Prostate gland (tissue), 2 donors: Measurements from ENCODE around the gene BAIAP3. TPM values are rescaled to one million over a fixed set of nuclear protein-coding genes. Genes with fewer than 3 reads are reported as not detected.

Source experiments
- DNase-seq: peaks from one replicate; pipeline ENCODE4 v3.0.0-alpha.2; 2019; ENCODE audit warnings: low spot score
- H3K27ac ChIP-seq, 2 donors: fragments of 200-600 bp; sonication (generic); 2 replicates each; pipeline ENCODE4 v1.5.1; 2017 to 2019
- H3K27me3 ChIP-seq: fragments of 200-600 bp; sonication (generic); replicated peaks from 2 replicates; pipeline ENCODE4 v1.5.1; 2019; ENCODE audit not compliant: insufficient read depth
- H3K36me3 ChIP-seq, 2 donors: fragments of 200-600 bp; sonication (generic); 1 replicate in 1 of 2; 2 replicates in 1 of 2; pipeline versions ENCODE4 v1.5.1 to v1.8.1; 2017 to 2019
- H3K4me1 ChIP-seq: fragments of 200-600 bp; sonication (generic); replicated peaks from 2 replicates; pipeline ENCODE4 v1.5.1; 2019
- H3K4me3 ChIP-seq, 2 donors: fragments of 200-600 bp; sonication (generic); 2 replicates each; pipeline ENCODE4 v1.5.1; 2017 to 2019
- H3K9me3 ChIP-seq: fragments of 200-600 bp; sonication (generic); 2 replicates; pipeline ENCODE4 v1.5.1; 2017
- POLR2A ChIP-seq: fragments of 450-650 bp; IDR thresholded peaks from one replicate; pipeline ENCODE4 v1.6.1; 2016; ENCODE audit warnings: antibody characterized with exemption, mild to moderate bottlenecking
- POLR2AphosphoS5 ChIP-seq: sonication (generic); formaldehyde crosslinking; IDR thresholded peaks from one replicate; pipeline ENCODE4 v1.6.1; 2017; ENCODE audit warnings: antibody characterized with exemption
- WGBS: methylation state at CpG from one replicate; pipeline ENCODE4 v1.1.5; 2018; 5-methylcytosine and 5-hydroxymethylcytosine counted together
- intact Hi-C: fragments of 100-400 bp; cut with DNase I; formaldehyde crosslinking; loops from one replicate; pipeline ENCODE4 v1.14.2; 2022
- total RNA-seq, 2 donors: library from RNA; depleted of rRNA; stranded (reverse); fragments of >200 nt; gene quantifications; one replicate each; pipeline ENCODE4 v1.1.0, GENCODE V29; 2016
- TF ChIP-seq, protein P1 (sequence below), 4 experiments: fragments of 200-600 bp in 2 of 4; fragments of 450-650 bp in 2 of 4; sonication (generic) in 2 of 4; IDR thresholded peaks; 1 replicate in 3 of 4; 2 replicates in 1 of 4; pipeline ENCODE4 v1.5.1; 2016 to 2019; ENCODE audit warnings: antibody characterized with exemption in 4 of 4, mild to moderate bottlenecking in 2 of 4, moderate library complexity in 2 of 4

The BAIAP3 gene
- total RNA-seq, 2 donors from 2014 or later, result 12.1 to 41.6 TPM

- Histone ChIP-seq H3K9me3 (no peaks in the 10 kb centered on the region), H3K4me3 (peak overlapping the region in 1 of 2 donors; percentile 49), H3K36me3 (no peaks in the 10 kb centered on the region), H3K27me3 (no peaks in the 10 kb centered on the region), H3K27ac (no peak overlapping the region), H3K4me1 (peaks cover 19% of the 10 kb centered on the region)
- no peak for DNase-seq
- 56% methylated on average over 9 of the region's 9 CpGs for WGBS
- no peak for TF ChIP-seq POLR2AphosphoS5
- TF ChIP-seq POLR2A, result no peak
- TF ChIP-seq, protein P1, sequence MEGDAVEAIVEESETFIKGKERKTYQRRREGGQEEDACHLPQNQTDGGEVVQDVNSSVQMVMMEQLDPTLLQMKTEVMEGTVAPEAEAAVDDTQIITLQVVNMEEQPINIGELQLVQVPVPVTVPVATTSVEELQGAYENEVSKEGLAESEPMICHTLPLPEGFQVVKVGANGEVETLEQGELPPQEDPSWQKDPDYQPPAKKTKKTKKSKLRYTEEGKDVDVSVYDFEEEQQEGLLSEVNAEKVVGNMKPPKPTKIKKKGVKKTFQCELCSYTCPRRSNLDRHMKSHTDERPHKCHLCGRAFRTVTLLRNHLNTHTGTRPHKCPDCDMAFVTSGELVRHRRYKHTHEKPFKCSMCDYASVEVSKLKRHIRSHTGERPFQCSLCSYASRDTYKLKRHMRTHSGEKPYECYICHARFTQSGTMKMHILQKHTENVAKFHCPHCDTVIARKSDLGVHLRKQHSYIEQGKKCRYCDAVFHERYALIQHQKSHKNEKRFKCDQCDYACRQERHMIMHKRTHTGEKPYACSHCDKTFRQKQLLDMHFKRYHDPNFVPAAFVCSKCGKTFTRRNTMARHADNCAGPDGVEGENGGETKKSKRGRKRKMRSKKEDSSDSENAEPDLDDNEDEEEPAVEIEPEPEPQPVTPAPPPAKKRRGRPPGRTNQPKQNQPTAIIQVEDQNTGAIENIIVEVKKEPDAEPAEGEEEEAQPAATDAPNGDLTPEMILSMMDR (IDR thresholded peaks at IDR 0.05), result no peak
- intact Hi-C loops, result no loop called here
Measured at GRCh38 chr16:1334739-1335138, 1.3 kb downstream of the BAIAP3 start.

DNA sequence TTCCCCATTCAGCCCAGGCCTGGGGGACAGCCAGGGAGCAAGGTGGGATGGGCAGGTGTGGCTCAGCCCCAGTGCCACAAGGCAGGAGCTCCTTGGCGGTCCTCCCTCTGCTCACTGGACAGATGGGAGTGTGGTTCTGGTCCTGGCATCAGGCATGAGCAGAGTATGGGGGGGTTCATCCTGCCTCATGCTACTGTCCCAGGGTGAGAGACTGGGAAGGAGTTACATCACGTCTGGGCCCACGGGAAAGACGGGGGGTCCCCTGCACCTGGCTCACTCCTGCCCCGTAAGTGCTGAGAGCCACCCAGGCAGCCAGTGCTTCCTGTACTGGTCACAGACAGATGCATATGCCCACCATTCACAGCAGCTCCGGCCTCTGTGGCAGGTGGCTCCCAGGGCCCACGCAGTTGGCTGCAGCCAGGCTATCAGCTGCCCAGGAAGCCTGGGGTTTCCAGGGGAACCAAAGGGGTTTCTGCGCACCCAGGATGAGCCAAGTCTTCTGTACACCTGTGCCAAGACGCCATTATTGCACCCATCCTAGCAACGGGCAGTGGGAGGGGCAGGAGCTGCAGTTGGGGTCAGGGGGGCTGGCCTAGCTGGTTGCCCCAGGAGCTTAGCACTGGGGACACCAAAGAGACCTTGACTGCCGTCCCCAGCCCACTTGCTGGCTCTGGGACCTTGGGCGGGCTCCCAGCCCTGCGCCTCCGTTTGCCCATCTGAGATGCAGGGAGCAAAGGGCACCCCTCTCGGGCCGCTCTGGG, 1.9 kb downstream of the BAIAP3 start:
- no peaks in the 10 kb centered on the region for H3K36me3 ChIP-seq
- no peak overlapping the region for H3K27ac ChIP-seq
- H3K4me1 ChIP-seq, result peaks cover 19% of the 10 kb centered on the region
- intact Hi-C loops, result no loop called here
- DNase-seq, result no peak
- no peak for TF ChIP-seq POLR2A
- TF ChIP-seq, protein P1 (IDR thresholded peaks at IDR 0.05), result no peak
- no peak for TF ChIP-seq POLR2AphosphoS5
- no peak overlapping the region for H3K4me3 ChIP-seq
- no peaks in the 10 kb centered on the region for H3K9me3 ChIP-seq
- no peaks in the 10 kb centered on the region for H3K27me3 ChIP-seq
- 57% methylated on average over 16 of the region's 16 CpGs for WGBS

DNA sequence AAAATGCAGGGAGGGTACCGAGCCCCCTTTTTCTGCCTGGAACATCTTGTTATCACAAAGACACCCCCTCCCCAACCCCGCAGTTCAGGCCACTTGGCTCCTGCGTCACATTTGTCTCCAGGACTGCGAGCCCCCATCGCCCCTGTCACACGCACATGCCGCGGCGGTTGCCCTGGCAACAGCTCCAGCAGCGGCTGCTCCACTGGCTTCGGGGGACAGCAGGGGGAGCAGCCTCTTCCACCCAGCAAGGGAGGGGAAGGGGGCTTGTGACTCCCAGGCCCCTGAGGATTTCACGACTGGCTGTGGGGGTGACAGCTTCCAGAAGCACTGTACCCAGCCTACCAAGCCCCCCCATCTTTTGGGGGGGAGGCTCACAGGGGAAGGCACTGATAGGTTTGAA, 2.6 kb downstream of the BAIAP3 start:
- TF ChIP-seq POLR2AphosphoS5 (no peak), POLR2A (no peak)
- TF ChIP-seq, protein P1 (IDR thresholded peaks at IDR 0.05), result no peak
- intact Hi-C loops, result no loop called here
- Histone ChIP-seq H3K4me1 (peaks cover 19% of the 10 kb centered on the region), H3K4me3 (no peak overlapping the region), H3K27ac (no peak overlapping the region), H3K9me3 (no peaks in the 10 kb centered on the region), H3K36me3 (no peaks in the 10 kb centered on the region), H3K27me3 (no peaks in the 10 kb centered on the region)
- 25% methylated on average over 12 of the region's 12 CpGs for WGBS
- DNase-seq, result no peak

DNA sequence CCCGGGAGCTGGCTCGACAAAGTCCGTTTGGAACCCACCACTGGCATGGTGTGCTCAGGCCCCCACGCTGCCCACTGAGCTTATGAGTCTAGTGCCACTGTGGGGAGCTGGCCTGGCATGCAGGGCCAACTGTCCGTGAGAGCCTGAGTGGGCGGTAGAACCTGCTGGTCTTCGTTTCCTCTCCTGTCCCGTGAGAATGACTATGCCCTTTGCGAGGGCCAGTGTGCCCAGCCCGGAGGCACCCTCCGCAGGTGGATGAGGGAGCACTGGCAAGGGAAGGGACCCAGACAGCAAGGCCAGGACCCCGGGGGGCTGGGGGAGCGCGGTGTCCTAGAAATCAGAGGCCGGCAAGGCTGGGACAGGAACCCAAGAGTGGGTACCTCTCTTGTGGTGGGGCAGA, 3.2 kb downstream of the BAIAP3 start:
- TF ChIP-seq POLR2A (no peak), POLR2AphosphoS5 (no peak)
- TF ChIP-seq, protein P1 (IDR thresholded peaks at IDR 0.05), result no peak
- 79% methylated on average over 13 of the region's 15 CpGs for WGBS
- intact Hi-C loops, result no loop called here

GRCh38 chr16:1337486-1337885, 4.0 kb downstream of the BAIAP3 start:
- DNase-seq, result no peak
- Histone ChIP-seq H3K4me3 (no peak overlapping the region), H3K36me3 (no peaks in the 10 kb centered on the region), H3K4me1 (peaks cover 6% of the 10 kb centered on the region), H3K27me3 (no peaks in the 10 kb centered on the region), H3K9me3 (no peaks in the 10 kb centered on the region), H3K27ac (no peak overlapping the region)
- TF ChIP-seq POLR2A (no peak), POLR2AphosphoS5 (no peak)
- TF ChIP-seq, protein P1 (IDR thresholded peaks at IDR 0.05), result no peak
- 61% methylated on average over 9 of the region's 9 CpGs for WGBS
- intact Hi-C loops, result no loop called here

More for the DNA sequence above, 3.2 kb downstream of the BAIAP3 start:
- no peak overlapping the region for H3K4me3 ChIP-seq
- no peaks in the 10 kb centered on the region for H3K36me3 ChIP-seq
- peaks cover 13% of the 10 kb centered on the region for H3K4me1 ChIP-seq
- no peak overlapping the region for H3K27ac ChIP-seq
- no peaks in the 10 kb centered on the region for H3K9me3 ChIP-seq
- no peak for DNase-seq
- no peaks in the 10 kb centered on the region for H3K27me3 ChIP-seq
